ENCODE data around the gene IFNLR1.
A peak's percentile ranks its signal among the peaks of the same experiment; 100 is the strongest.

Gene IFNLR1

GRCh38 chr1:24173638-24174575 is 13.2 kb downstream of the IFNLR1 start:
- Histone ChIP-seq H3K27me3 (ENCODE audit: low read length) (no peaks in the 10 kb centered on the region), H3K4me3 (ENCODE audit: insufficient read depth, low read length, poor library complexity, severe bottlenecking) (no peak overlapping the region), H2AFZ (ENCODE audit: low read depth, low read length, severe bottlenecking) (no peak overlapping the region), H3K79me2 (ENCODE audit: insufficient read depth, low read length) (peaks cover 99% of the 10 kb centered on the region), H3F3A (ENCODE audit: insufficient read depth) (peaks cover 34% of the 10 kb centered on the region), H3K27ac (ENCODE audit: low read depth, low read length) (peak overlapping the region; percentile 8; the same call in 1 of the 2 replicates), H3K4me2 (ENCODE audit: low read depth, low read length, poor library complexity, severe bottlenecking) (peak overlapping the region; percentile 3), H3K9me2 (replicated peaks; ENCODE audit: insufficient read depth, low read length) (no peaks in the 10 kb centered on the region), H3K9me3 (ENCODE audit: insufficient read depth, low read length) (no peaks in the 10 kb centered on the region), H3K9ac (ENCODE audit: low read length) (no peak overlapping the region), H4K20me1 (ENCODE audit: low read depth, low read length) (peaks cover 32% of the 10 kb centered on the region), H3K36me3 (ENCODE audit: low read length) (peaks cover 71% of the 10 kb centered on the region)
- TF ChIP-seq CTCF (IDR thresholded peaks at IDR 0.05; ENCODE audit: insufficient read depth, low read length, poor library complexity, severe bottlenecking): no peak
- no peak for TF ChIP-seq EZH2phosphoT487 (conservative IDR thresholded peaks at IDR 0.05; ENCODE audit: low read length)

GRCh38 chr1:24172598-24172997 is 14.5 kb downstream of the IFNLR1 start:
- no peaks in the 10 kb centered on the region for H3K9me2 ChIP-seq (replicated peaks; ENCODE audit: insufficient read depth, low read length)
- peaks cover 30% of the 10 kb centered on the region for H3F3A ChIP-seq (ENCODE audit: insufficient read depth)
- H3K9ac ChIP-seq (ENCODE audit: low read length): no peak overlapping the region
- H4K20me1 ChIP-seq (ENCODE audit: low read depth, low read length): peaks cover 38% of the 10 kb centered on the region
- H3K27me3 ChIP-seq (ENCODE audit: low read length): no peaks in the 10 kb centered on the region
- H3K27ac ChIP-seq (ENCODE audit: low read depth, low read length): no peak overlapping the region
- H3K4me3 ChIP-seq (ENCODE audit: insufficient read depth, low read length, poor library complexity, severe bottlenecking): no peak overlapping the region
- no peak overlapping the region for H2AFZ ChIP-seq (ENCODE audit: low read depth, low read length, severe bottlenecking)
- H3K9me3 ChIP-seq (ENCODE audit: insufficient read depth, low read length): no peaks in the 10 kb centered on the region
- no peak for TF ChIP-seq EZH2phosphoT487 (conservative IDR thresholded peaks at IDR 0.05; ENCODE audit: low read length)
- TF ChIP-seq CTCF (IDR thresholded peaks at IDR 0.05; ENCODE audit: insufficient read depth, low read length, poor library complexity, severe bottlenecking): no peak
- H3K4me2 ChIP-seq (ENCODE audit: low read depth, low read length, poor library complexity, severe bottlenecking): no peak overlapping the region
- H3K79me2 ChIP-seq (ENCODE audit: insufficient read depth, low read length): peaks cover 97% of the 10 kb centered on the region
- H3K36me3 ChIP-seq (ENCODE audit: low read length): peaks cover 71% of the 10 kb centered on the region

DNA sequence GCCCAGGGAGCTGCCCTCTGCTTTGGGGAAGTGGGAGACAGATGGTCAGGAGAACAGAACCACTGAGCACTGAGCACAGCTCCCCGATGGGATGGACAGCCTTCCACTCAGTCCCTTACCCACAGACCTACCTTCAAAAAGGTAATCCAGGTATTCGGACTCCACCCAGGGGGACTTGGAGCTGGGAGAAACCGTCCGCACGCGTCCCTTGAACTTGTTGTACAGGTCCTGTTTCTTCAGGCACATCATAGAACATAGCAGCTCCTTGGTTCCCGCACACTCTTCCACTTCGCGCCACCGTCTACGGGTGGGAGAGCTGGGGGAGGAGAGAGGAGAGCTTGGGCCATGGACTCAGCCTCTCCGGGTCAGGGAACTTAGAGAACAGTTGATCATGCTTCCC is 17.8 kb downstream of the IFNLR1 start:
- H3K4me2 ChIP-seq (ENCODE audit: low read depth, low read length, poor library complexity, severe bottlenecking): no peak overlapping the region
- peaks cover 64% of the 10 kb centered on the region for H3K36me3 ChIP-seq (ENCODE audit: low read length)
- TF ChIP-seq EZH2phosphoT487 (conservative IDR thresholded peaks at IDR 0.05; ENCODE audit: low read length) (no peak), CTCF (IDR thresholded peaks at IDR 0.05; ENCODE audit: insufficient read depth, low read length, poor library complexity, severe bottlenecking) (no peak)
- H3K27me3 ChIP-seq (ENCODE audit: low read length): no peaks in the 10 kb centered on the region
- peaks cover 15% of the 10 kb centered on the region for H3F3A ChIP-seq (ENCODE audit: insufficient read depth)
- peaks cover 24% of the 10 kb centered on the region for H4K20me1 ChIP-seq (ENCODE audit: low read depth, low read length)
- peaks cover 69% of the 10 kb centered on the region for H3K79me2 ChIP-seq (ENCODE audit: insufficient read depth, low read length)
- H3K9ac ChIP-seq (ENCODE audit: low read length): no peak overlapping the region
- H2AFZ ChIP-seq (ENCODE audit: low read depth, low read length, severe bottlenecking): no peak overlapping the region
- H3K4me3 ChIP-seq (ENCODE audit: insufficient read depth, low read length, poor library complexity, severe bottlenecking): no peak overlapping the region
- H3K27ac ChIP-seq (ENCODE audit: low read depth, low read length): no peak overlapping the region
- H3K9me2 ChIP-seq (replicated peaks; ENCODE audit: insufficient read depth, low read length): no peaks in the 10 kb centered on the region
- no peaks in the 10 kb centered on the region for H3K9me3 ChIP-seq (ENCODE audit: insufficient read depth, low read length)

Data from SU-DHL-6 (cell line).